ENCODE measurements around the gene GPC6. TPM values are rescaled to one million over a fixed set of nuclear protein-coding genes. Genes with fewer than 3 reads are reported as not detected.

GPC6 gene
- total RNA-seq, 5 donors from 2014 or later (not counting 1 experiment from before 2014, with no cell fraction given) = 0.03 to 0.18 (median 0.06) TPM; not detected in 2

GRCh38 chr13:93788456-93788855 lies 561.8 kb downstream of the GPC6 start:
- Histone ChIP-seq H3K27ac (ENCODE audit: low read length) (no peak overlapping the region), H3K9me3 (no peaks in the 10 kb centered on the region), H3K36me3 (ENCODE audit: control insufficient read depth in 2 of 2, extremely low read depth in 1 of 2, insufficient read depth in 1 of 2, low read length in 1 of 2) (no peaks in the 10 kb centered on the region), H3K4me1 (ENCODE audit: control insufficient read depth in 1 of 2, extremely low read depth in 1 of 2, insufficient read depth in 2 of 2, low read length in 2 of 2) (no peaks in the 10 kb centered on the region), H3K4me3 (ENCODE audit: control insufficient read depth in 1 of 2, extremely low read depth in 1 of 2, low read length in 1 of 2) (no peak overlapping the region), H3K27me3 (replicated peaks in 1 of 2; ENCODE audit: control insufficient read depth in 2 of 2, extremely low read depth in 1 of 2, insufficient read depth in 2 of 2, low read length in 1 of 2) (no peaks in the 10 kb centered on the region)
- peaks cover 0 to 4% (median 2%) of the 10 kb centered on the region in 3 donors for H3K9me3 Mint-ChIP-seq
- CTCF ChIA-PET = no interaction called here
- ATAC-seq (replicated peaks in 1 of 4) = no peak
- DNase-seq = no peak
- POLR2A ChIA-PET = interaction anchor here in 1 of 2 donors (0.6 kb wide), 1 partner anchor 377 kb away, joined by 3 read pairs; no protein-coding TSS in a partner anchor
- no peak overlapping the region for H3K27ac Mint-ChIP-seq
- H3K4me3 Mint-ChIP-seq = no peak overlapping the region
- no peaks in the 10 kb centered on the region for H3K36me3 Mint-ChIP-seq
- H3K27me3 Mint-ChIP-seq = peaks cover 0 to 8% of the 10 kb centered on the region in 2 donors
- H3K4me1 Mint-ChIP-seq = no peaks in the 10 kb centered on the region
- no CpG with 5 or more reads among the region's 2 CpGs for WGBS (ENCODE audit: insufficient coverage)

DNA sequence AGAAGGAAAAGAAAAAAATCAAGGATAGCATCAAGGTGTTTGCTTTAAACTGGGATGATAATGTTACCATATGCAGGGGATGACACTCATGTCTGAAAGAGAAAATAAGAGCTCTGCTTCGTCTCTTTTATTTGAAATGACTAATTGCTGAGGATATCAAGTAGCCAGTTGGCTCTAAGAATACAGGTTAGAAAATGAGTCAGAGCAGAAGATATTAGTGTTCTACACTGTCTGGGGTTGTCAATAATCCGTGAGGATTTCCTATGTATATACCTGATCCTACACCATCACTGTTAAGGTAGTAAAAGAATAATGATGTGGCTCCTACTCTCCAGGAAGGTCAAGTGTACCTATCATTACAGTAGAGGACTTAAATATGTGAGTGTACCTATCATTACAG lies 562.5 kb downstream of the GPC6 start:
- 40% methylated on average over 1 of the region's 2 CpGs for WGBS (ENCODE audit: insufficient coverage)
- CTCF ChIA-PET = no interaction called here
- POLR2A ChIA-PET = interaction anchor here in 1 of 2 donors (0.6 kb wide), 1 partner anchor 376 kb away, joined by 3 read pairs; no protein-coding TSS in a partner anchor

GRCh38 chr13:93794197-93794885 lies 567.7 kb downstream of the GPC6 start:
- no peak overlapping the region for H3K27ac Mint-ChIP-seq
- H3K9me3 ChIP-seq = no peaks in the 10 kb centered on the region
- no peak for DNase-seq
- no peaks in the 10 kb centered on the region for H3K36me3 Mint-ChIP-seq
- WGBS (ENCODE audit: insufficient coverage) = no CpG with 5 or more reads among the region's 3 CpGs
- ATAC-seq (replicated peaks in 1 of 4) = no peak
- no peaks in the 10 kb centered on the region for H3K36me3 ChIP-seq (ENCODE audit: control insufficient read depth in 2 of 2, extremely low read depth in 1 of 2, insufficient read depth in 1 of 2, low read length in 1 of 2)
- H3K9me3 Mint-ChIP-seq = no peaks in the 10 kb centered on the region
- H3K4me1 ChIP-seq (ENCODE audit: control insufficient read depth in 1 of 2, extremely low read depth in 1 of 2, insufficient read depth in 2 of 2, low read length in 2 of 2) = no peaks in the 10 kb centered on the region
- H3K4me1 Mint-ChIP-seq = no peaks in the 10 kb centered on the region
- H3K4me3 ChIP-seq (ENCODE audit: control insufficient read depth in 1 of 2, extremely low read depth in 1 of 2, low read length in 1 of 2) = no peak overlapping the region
- no peak overlapping the region for H3K4me3 Mint-ChIP-seq
- H3K27me3 ChIP-seq (replicated peaks in 1 of 2; ENCODE audit: control insufficient read depth in 2 of 2, extremely low read depth in 1 of 2, insufficient read depth in 2 of 2, low read length in 1 of 2) = no peaks in the 10 kb centered on the region
- peaks cover 2 to 20% of the 10 kb centered on the region in 2 donors for H3K27me3 Mint-ChIP-seq
- ChIA-PET POLR2A (no interaction called here), CTCF (no interaction called here)
- no peak overlapping the region for H3K27ac ChIP-seq (ENCODE audit: low read length)

More for the DNA sequence above, 562.5 kb downstream of the GPC6 start:
- Histone ChIP-seq H3K27me3 (replicated peaks in 1 of 2; ENCODE audit: control insufficient read depth in 2 of 2, extremely low read depth in 1 of 2, insufficient read depth in 2 of 2, low read length in 1 of 2) (no peaks in the 10 kb centered on the region), H3K4me1 (ENCODE audit: control insufficient read depth in 1 of 2, extremely low read depth in 1 of 2, insufficient read depth in 2 of 2, low read length in 2 of 2) (no peaks in the 10 kb centered on the region), H3K36me3 (ENCODE audit: control insufficient read depth in 2 of 2, extremely low read depth in 1 of 2, insufficient read depth in 1 of 2, low read length in 1 of 2) (no peaks in the 10 kb centered on the region), H3K27ac (ENCODE audit: low read length) (no peak overlapping the region), H3K4me3 (ENCODE audit: control insufficient read depth in 1 of 2, extremely low read depth in 1 of 2, low read length in 1 of 2) (no peak overlapping the region), H3K9me3 (no peaks in the 10 kb centered on the region)
- H3K36me3 Mint-ChIP-seq = no peaks in the 10 kb centered on the region
- DNase-seq = no peak
- no peaks in the 10 kb centered on the region for H3K4me1 Mint-ChIP-seq
- no peak overlapping the region for H3K4me3 Mint-ChIP-seq
- no peak overlapping the region for H3K27ac Mint-ChIP-seq
- peaks cover 0 to 8% of the 10 kb centered on the region in 2 donors for H3K27me3 Mint-ChIP-seq
- H3K9me3 Mint-ChIP-seq = no peaks in the 10 kb centered on the region
- ATAC-seq (replicated peaks in 1 of 4) = no peak

GRCh38 chr13:93797463-93797862 lies 570.9 kb downstream of the GPC6 start:
- Mint-ChIP-seq H3K9me3 (no peaks in the 10 kb centered on the region), H3K36me3 (no peaks in the 10 kb centered on the region), H3K27ac (no peak overlapping the region), H3K4me3 (no peak overlapping the region), H3K4me1 (no peaks in the 10 kb centered on the region), H3K27me3 (peaks cover 2 to 17% of the 10 kb centered on the region in 2 donors)
- Histone ChIP-seq H3K4me1 (ENCODE audit: control insufficient read depth in 1 of 2, extremely low read depth in 1 of 2, insufficient read depth in 2 of 2, low read length in 2 of 2) (no peaks in the 10 kb centered on the region), H3K27ac (ENCODE audit: low read length) (no peak overlapping the region), H3K9me3 (no peaks in the 10 kb centered on the region), H3K4me3 (ENCODE audit: control insufficient read depth in 1 of 2, extremely low read depth in 1 of 2, low read length in 1 of 2) (no peak overlapping the region), H3K27me3 (replicated peaks in 1 of 2; ENCODE audit: control insufficient read depth in 2 of 2, extremely low read depth in 1 of 2, insufficient read depth in 2 of 2, low read length in 1 of 2) (no peaks in the 10 kb centered on the region), H3K36me3 (ENCODE audit: control insufficient read depth in 2 of 2, extremely low read depth in 1 of 2, insufficient read depth in 1 of 2, low read length in 1 of 2) (no peaks in the 10 kb centered on the region)
- ChIA-PET POLR2A (no interaction called here), CTCF (no interaction called here)
- ATAC-seq (replicated peaks in 1 of 4) (no peak), DNase-seq (no peak)
- 29% methylated on average over 2 of the region's 2 CpGs for WGBS (ENCODE audit: insufficient coverage)

GRCh38 chr13:93800342-93800741 lies 573.7 kb downstream of the GPC6 start:
- Histone ChIP-seq H3K4me1 (ENCODE audit: control insufficient read depth in 1 of 2, extremely low read depth in 1 of 2, insufficient read depth in 2 of 2, low read length in 2 of 2) (no peaks in the 10 kb centered on the region), H3K27ac (ENCODE audit: low read length) (no peak overlapping the region), H3K36me3 (ENCODE audit: control insufficient read depth in 2 of 2, extremely low read depth in 1 of 2, insufficient read depth in 1 of 2, low read length in 1 of 2) (no peaks in the 10 kb centered on the region), H3K27me3 (replicated peaks in 1 of 2; ENCODE audit: control insufficient read depth in 2 of 2, extremely low read depth in 1 of 2, insufficient read depth in 2 of 2, low read length in 1 of 2) (no peaks in the 10 kb centered on the region), H3K9me3 (no peaks in the 10 kb centered on the region), H3K4me3 (ENCODE audit: control insufficient read depth in 1 of 2, extremely low read depth in 1 of 2, low read length in 1 of 2) (no peak overlapping the region)
- ChIA-PET CTCF (no interaction called here), POLR2A (interaction anchor here in 1 of 2 donors (0.6 kb wide), 1 partner anchor 217 kb away, joined by 3 read pairs; no protein-coding TSS in a partner anchor)
- H3K27ac Mint-ChIP-seq = no peak overlapping the region
- ATAC-seq (replicated peaks in 1 of 4) (no peak), DNase-seq (no peak)
- 100% methylated on average over 1 of the region's 3 CpGs for WGBS (ENCODE audit: insufficient coverage)
- no peaks in the 10 kb centered on the region for H3K36me3 Mint-ChIP-seq
- peaks cover 0 to 12% of the 10 kb centered on the region in 2 donors for H3K27me3 Mint-ChIP-seq
- no peak overlapping the region for H3K4me3 Mint-ChIP-seq
- H3K9me3 Mint-ChIP-seq = no peaks in the 10 kb centered on the region
- no peaks in the 10 kb centered on the region for H3K4me1 Mint-ChIP-seq

DNA sequence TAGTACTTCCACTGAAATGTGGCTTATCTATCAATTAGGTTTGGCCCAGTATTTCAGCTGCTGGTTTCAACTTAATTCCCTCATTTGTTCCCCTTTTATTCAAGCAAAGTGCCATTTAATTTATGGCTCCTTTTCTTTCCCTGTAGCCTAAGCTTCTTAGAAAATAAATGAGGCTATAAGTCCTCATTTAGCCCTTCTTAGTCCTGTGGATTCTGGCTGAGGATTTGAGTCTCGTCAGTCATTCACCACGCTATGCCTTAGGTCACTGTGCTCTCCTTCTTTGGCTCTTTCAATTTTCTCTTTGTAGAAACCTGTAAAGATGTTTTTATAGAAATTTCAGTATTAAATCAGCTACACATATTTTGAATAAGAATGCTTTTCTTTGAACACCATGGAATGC lies 579.1 kb downstream of the GPC6 start:
- Mint-ChIP-seq H3K27ac (no peak overlapping the region), H3K27me3 (peaks cover 0 to 2% of the 10 kb centered on the region in 2 donors), H3K4me1 (no peaks in the 10 kb centered on the region), H3K9me3 (no peaks in the 10 kb centered on the region), H3K36me3 (no peaks in the 10 kb centered on the region), H3K4me3 (no peak overlapping the region)
- no peaks in the 10 kb centered on the region for H3K27me3 ChIP-seq (replicated peaks in 1 of 2; ENCODE audit: control insufficient read depth in 2 of 2, extremely low read depth in 1 of 2, insufficient read depth in 2 of 2, low read length in 1 of 2)
- ChIA-PET CTCF (no interaction called here), POLR2A (interaction anchor here in 1 of 2 donors (0.6 kb wide), 1 partner anchor 1487 kb away, joined by 8 read pairs; no protein-coding TSS in a partner anchor)
- H3K27ac ChIP-seq (ENCODE audit: low read length) = no peak overlapping the region
- H3K4me1 ChIP-seq (ENCODE audit: control insufficient read depth in 1 of 2, extremely low read depth in 1 of 2, insufficient read depth in 2 of 2, low read length in 2 of 2) = no peaks in the 10 kb centered on the region
- no peak overlapping the region for H3K4me3 ChIP-seq (ENCODE audit: control insufficient read depth in 1 of 2, extremely low read depth in 1 of 2, low read length in 1 of 2)
- WGBS (ENCODE audit: insufficient coverage) = no CpG with 5 or more reads among the region's 2 CpGs
- H3K36me3 ChIP-seq (ENCODE audit: control insufficient read depth in 2 of 2, extremely low read depth in 1 of 2, insufficient read depth in 1 of 2, low read length in 1 of 2) = no peaks in the 10 kb centered on the region
- no peaks in the 10 kb centered on the region for H3K9me3 ChIP-seq
- DNase-seq = no peak
- ATAC-seq (replicated peaks in 1 of 4) = no peak

Measured in T-cell (primary cell).